ENCODE data around the gene LMO1. TPM values are rescaled to one million over a fixed set of nuclear protein-coding genes. Genes with fewer than 3 reads are reported as not detected.

LMO1 gene
- total and polyA plus RNA-seq, 10 of the 15 experiments (the other 5 are each of a cell fraction or from before 2014, with no cell fraction given) = not detected

- RAD21 ChIA-PET (ENCODE audit: unreplicated experiment) = no interaction called here
- in situ Hi-C loops (cut with MboI) = no loop called here
- no peak for TF ChIP-seq LARP7 (IDR thresholded peaks at IDR 0.05)
- TF ChIP-seq, protein P1, sequence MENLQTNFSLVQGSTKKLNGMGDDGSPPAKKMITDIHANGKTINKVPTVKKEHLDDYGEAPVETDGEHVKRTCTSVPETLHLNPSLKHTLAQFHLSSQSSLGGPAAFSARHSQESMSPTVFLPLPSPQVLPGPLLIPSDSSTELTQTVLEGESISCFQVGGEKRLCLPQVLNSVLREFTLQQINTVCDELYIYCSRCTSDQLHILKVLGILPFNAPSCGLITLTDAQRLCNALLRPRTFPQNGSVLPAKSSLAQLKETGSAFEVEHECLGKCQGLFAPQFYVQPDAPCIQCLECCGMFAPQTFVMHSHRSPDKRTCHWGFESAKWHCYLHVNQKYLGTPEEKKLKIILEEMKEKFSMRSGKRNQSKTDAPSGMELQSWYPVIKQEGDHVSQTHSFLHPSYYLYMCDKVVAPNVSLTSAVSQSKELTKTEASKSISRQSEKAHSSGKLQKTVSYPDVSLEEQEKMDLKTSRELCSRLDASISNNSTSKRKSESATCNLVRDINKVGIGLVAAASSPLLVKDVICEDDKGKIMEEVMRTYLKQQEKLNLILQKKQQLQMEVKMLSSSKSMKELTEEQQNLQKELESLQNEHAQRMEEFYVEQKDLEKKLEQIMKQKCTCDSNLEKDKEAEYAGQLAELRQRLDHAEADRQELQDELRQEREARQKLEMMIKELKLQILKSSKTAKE (IDR thresholded peaks at IDR 0.05; ENCODE audit: low read depth, poor library complexity, severe bottlenecking) = no peak
- TF ChIP-seq ATF7 (IDR thresholded peaks at IDR 0.05; ENCODE audit: low read depth) = no peak
- no peak for TF ChIP-seq HCFC1 (IDR thresholded peaks at IDR 0.05; ENCODE audit: low read length)
- no peak for TF ChIP-seq TAF1 (IDR thresholded peaks at IDR 0.05; ENCODE audit: borderline replicate concordance, low read depth, low read length)
- TF ChIP-seq, protein P2, sequence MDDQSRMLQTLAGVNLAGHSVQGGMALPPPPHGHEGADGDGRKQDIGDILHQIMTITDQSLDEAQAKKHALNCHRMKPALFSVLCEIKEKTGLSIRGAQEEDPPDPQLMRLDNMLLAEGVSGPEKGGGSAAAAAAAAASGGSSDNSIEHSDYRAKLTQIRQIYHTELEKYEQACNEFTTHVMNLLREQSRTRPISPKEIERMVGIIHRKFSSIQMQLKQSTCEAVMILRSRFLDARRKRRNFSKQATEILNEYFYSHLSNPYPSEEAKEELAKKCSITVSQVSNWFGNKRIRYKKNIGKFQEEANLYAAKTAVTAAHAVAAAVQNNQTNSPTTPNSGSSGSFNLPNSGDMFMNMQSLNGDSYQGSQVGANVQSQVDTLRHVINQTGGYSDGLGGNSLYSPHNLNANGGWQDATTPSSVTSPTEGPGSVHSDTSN (IDR thresholded peaks at IDR 0.05; ENCODE audit: insufficient replicate concordance, low read depth, low read length) = no peak
- TF ChIP-seq MYB (IDR thresholded peaks at IDR 0.05; ENCODE audit: borderline replicate concordance, low read depth, low read length) = no peak
- no peak for TF ChIP-seq ZNF207 (IDR thresholded peaks at IDR 0.05; ENCODE audit: borderline replicate concordance)
- TF ChIP-seq RAD51 (IDR thresholded peaks at IDR 0.05) = no peak
- no peak for TF ChIP-seq RUNX3 (IDR thresholded peaks at IDR 0.05; ENCODE audit: low read length)
- no peak for TF ChIP-seq ELK1 (IDR thresholded peaks at IDR 0.05; ENCODE audit: low read depth, low read length)
- TF ChIP-seq, protein P3, sequence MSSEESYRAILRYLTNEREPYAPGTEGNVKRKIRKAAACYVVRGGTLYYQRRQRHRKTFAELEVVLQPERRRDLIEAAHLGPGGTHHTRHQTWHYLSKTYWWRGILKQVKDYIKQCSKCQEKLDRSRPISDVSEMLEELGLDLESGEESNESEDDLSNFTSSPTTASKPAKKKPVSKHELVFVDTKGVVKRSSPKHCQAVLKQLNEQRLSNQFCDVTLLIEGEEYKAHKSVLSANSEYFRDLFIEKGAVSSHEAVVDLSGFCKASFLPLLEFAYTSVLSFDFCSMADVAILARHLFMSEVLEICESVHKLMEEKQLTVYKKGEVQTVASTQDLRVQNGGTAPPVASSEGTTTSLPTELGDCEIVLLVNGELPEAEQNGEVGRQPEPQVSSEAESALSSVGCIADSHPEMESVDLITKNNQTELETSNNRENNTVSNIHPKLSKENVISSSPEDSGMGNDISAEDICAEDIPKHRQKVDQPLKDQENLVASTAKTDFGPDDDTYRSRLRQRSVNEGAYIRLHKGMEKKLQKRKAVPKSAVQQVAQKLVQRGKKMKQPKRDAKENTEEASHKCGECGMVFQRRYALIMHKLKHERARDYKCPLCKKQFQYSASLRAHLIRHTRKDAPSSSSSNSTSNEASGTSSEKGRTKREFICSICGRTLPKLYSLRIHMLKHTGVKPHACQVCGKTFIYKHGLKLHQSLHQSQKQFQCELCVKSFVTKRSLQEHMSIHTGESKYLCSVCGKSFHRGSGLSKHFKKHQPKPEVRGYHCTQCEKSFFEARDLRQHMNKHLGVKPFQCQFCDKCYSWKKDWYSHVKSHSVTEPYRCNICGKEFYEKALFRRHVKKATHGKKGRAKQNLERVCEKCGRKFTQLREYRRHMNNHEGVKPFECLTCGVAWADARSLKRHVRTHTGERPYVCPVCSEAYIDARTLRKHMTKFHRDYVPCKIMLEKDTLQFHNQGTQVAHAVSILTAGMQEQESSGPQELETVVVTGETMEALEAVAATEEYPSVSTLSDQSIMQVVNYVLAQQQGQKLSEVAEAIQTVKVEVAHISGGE (CRISPR knock-in tag; IDR thresholded peaks at IDR 0.05) = no peak
- TF ChIP-seq CBFB (IDR thresholded peaks at IDR 0.05; ENCODE audit: low read depth) = no peak
- TF ChIP-seq, protein P4, sequence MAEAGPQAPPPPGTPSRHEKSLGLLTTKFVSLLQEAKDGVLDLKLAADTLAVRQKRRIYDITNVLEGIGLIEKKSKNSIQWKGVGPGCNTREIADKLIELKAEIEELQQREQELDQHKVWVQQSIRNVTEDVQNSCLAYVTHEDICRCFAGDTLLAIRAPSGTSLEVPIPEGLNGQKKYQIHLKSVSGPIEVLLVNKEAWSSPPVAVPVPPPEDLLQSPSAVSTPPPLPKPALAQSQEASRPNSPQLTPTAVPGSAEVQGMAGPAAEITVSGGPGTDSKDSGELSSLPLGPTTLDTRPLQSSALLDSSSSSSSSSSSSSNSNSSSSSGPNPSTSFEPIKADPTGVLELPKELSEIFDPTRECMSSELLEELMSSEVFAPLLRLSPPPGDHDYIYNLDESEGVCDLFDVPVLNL (IDR thresholded peaks at IDR 0.05; ENCODE audit: low read depth, low read length) = no peak
- no peak for TF ChIP-seq TCF3 (IDR thresholded peaks at IDR 0.05; ENCODE audit: borderline replicate concordance, insufficient read depth, low read depth, low read length)
Measured at GRCh38 chr11:8242118-8242475, 21.6 kb downstream of the LMO1 start.

More at GRCh38 chr11:8242118-8242475, 21.6 kb downstream of the LMO1 start:
- Histone ChIP-seq H2AFZ (ENCODE audit: control insufficient read depth, low read depth, low read length) (no peak overlapping the region), H3K9me3 (replicated peaks; ENCODE audit: control insufficient read depth, insufficient read depth, low read length) (no peaks in the 10 kb centered on the region), H3K27ac (ENCODE audit: control insufficient read depth, insufficient read depth) (no peak overlapping the region), H3K9ac (ENCODE audit: control insufficient read depth, insufficient read depth, low read length) (no peak overlapping the region), H4K20me1 (ENCODE audit: control insufficient read depth, insufficient read depth) (no peaks in the 10 kb centered on the region), H3K79me2 (ENCODE audit: control insufficient read depth, insufficient read depth, low read length) (no peaks in the 10 kb centered on the region), H3K4me3 (no peak overlapping the region), H3K27me3 (replicated peaks in 1 of 2; ENCODE audit: control insufficient read depth in 2 of 2, insufficient read depth in 2 of 2, low read length in 1 of 2) (peaks cover 1 to 2% of the 10 kb centered on the region in 2 experiments; a peak in 1 of 4 replicates), H3K4me1 (ENCODE audit: control insufficient read depth, insufficient read depth, low read length) (no peaks in the 10 kb centered on the region), H3K36me3 (ENCODE audit: control insufficient read depth in 2 of 2, insufficient read depth in 2 of 2, low read length in 1 of 2) (no peaks in the 10 kb centered on the region), H3K4me2 (ENCODE audit: control insufficient read depth, insufficient read depth) (no peak overlapping the region)
- no peak for FAIRE-seq
- WGBS (ENCODE audit: insufficient coverage, insufficient replicate concordance, low lambda C conversion rate, missing lambda C conversion rate) = 40% methylated on average over 3 of the region's 3 CpGs
- ChIA-PET SMC1A (ENCODE audit: uncharacterized antibody, unreplicated experiment) (interaction anchor here (1.1 to 1.4 kb wide), 3 partner anchors 11 to 14 kb away, joined by 3 to 4 read pairs (median 3); no protein-coding TSS in a partner anchor), CTCF (interaction anchor here (0.6 to 1.4 kb wide), 5 partner anchors 8 to 1402 kb away, joined by 3 to 10 read pairs (median 3); partner anchors contain the start of gene LMO1), POLR2A (no interaction called here)
- no peak for ATAC-seq
- no TSS peak for BruUV-seq (replicated peaks)
- DNase-seq (ENCODE audit: low read depth, low spot score) = no peak
- intact Hi-C loops (cut with micrococcal nuclease; ENCODE audit: unreplicated experiment) = no loop called here

All from GM12878 (cell line).